Common myeloid progenitor, CD34-positive (primary cell): ENCODE measurements around the gene ENTPD8.
"Not testable (repeated sequence)": the region's sequence is repeated elsewhere in the genome, so short reads cannot be mapped to it uniquely, and the experiment has no call there.

Source experiments
- CTCF ChIA-PET: fragments of 350-600 bp; sonication (Branson Sonifier 250); formaldehyde crosslinking; loops from one replicate; lab custom pipeline; 2021; ENCODE audit warnings: antibody characterized with exemption; lab: Charles Lee
- POLR2A ChIA-PET: fragments of 350-600 bp; sonication (Branson Sonifier 250); formaldehyde crosslinking; loops from one replicate; lab custom pipeline; 2021; ENCODE audit warnings: antibody characterized with exemption; lab: Charles Lee
- DNase-seq, 3 donors: peaks; one replicate each; pipeline versions ENCODE4 v3.0.0 to v3.0.0-alpha.2; 2013
- H3K27ac ChIP-seq, 2 experiments: 1 replicate in 1 of 2; 2 replicates in 1 of 2; pipeline ENCODE4 v1.7.0; 2013; ENCODE audit warnings: inconsistent platforms in 2 of 2, low read length in 2 of 2, mild to moderate bottlenecking in 2 of 2, low read depth in 1 of 2, moderate library complexity in 1 of 2; ENCODE audit not compliant: severe bottlenecking in 2 of 2, insufficient read depth in 1 of 2, poor library complexity in 1 of 2
- H3K27me3 ChIP-seq, 5 experiments: replicated peaks in 2 of 5; 1 replicate in 3 of 5; 2 replicates in 2 of 5; pipeline versions ENCODE4 v1.6.1 to v1.7.0; 2013; ENCODE audit warnings: low read length in 4 of 5, mild to moderate bottlenecking in 2 of 5, moderate library complexity in 2 of 5, inconsistent platforms in 1 of 5; ENCODE audit not compliant: insufficient read depth in 5 of 5, control insufficient read depth in 4 of 5
- H3K36me3 ChIP-seq, 4 experiments: 1 replicate in 2 of 4; 2 replicates in 2 of 4; pipeline versions ENCODE4 v1.6.1 to v1.7.0; 2013; ENCODE audit warnings: low read length in 3 of 4, control low read depth in 1 of 4, mild to moderate bottlenecking in 1 of 4; ENCODE audit not compliant: control insufficient read depth in 4 of 4, insufficient read depth in 4 of 4
- H3K4me1 ChIP-seq, 4 experiments: 1 replicate in 3 of 4; 2 replicates in 1 of 4; pipeline versions ENCODE4 v1.6.1 to v1.7.1; 2013; ENCODE audit warnings: low read length in 3 of 4, mild to moderate bottlenecking in 3 of 4, control low read depth in 1 of 4, inconsistent platforms in 1 of 4, moderate library complexity in 1 of 4; ENCODE audit not compliant: control insufficient read depth in 4 of 4, insufficient read depth in 4 of 4; ENCODE audit errors: control extremely low read depth in 1 of 4
- H3K4me3 ChIP-seq, 7 experiments: 1 replicate in 4 of 7; 2 replicates in 3 of 7; pipeline versions ENCODE4 v1.5.1 to v1.7.0; 2013; ENCODE audit warnings: mild to moderate bottlenecking in 7 of 7, low read length in 6 of 7, moderate library complexity in 6 of 7, inconsistent platforms in 2 of 7, low read depth in 2 of 7, control low read depth in 1 of 7; ENCODE audit not compliant: insufficient read depth in 4 of 7, control insufficient read depth in 1 of 7; ENCODE audit errors: extremely low read depth in 1 of 7
- H3K9me3 ChIP-seq, 5 experiments: 1 replicate in 4 of 5; 2 replicates in 1 of 5; pipeline versions ENCODE4 v1.6.1 to v1.7.1; 2013; ENCODE audit warnings: low read length in 4 of 5, mild to moderate bottlenecking in 2 of 5, inconsistent platforms in 1 of 5, low read depth in 1 of 5, moderate library complexity in 1 of 5; ENCODE audit not compliant: control insufficient read depth in 4 of 5, insufficient read depth in 2 of 5; ENCODE audit errors: control extremely low read depth in 1 of 5
- WGBS: methylation state at CpG from one replicate; pipeline ENCODE4 v1.1.5; 2013; ENCODE audit not compliant: insufficient coverage; 5-methylcytosine and 5-hydroxymethylcytosine counted together

The ENTPD8 gene

DNA sequence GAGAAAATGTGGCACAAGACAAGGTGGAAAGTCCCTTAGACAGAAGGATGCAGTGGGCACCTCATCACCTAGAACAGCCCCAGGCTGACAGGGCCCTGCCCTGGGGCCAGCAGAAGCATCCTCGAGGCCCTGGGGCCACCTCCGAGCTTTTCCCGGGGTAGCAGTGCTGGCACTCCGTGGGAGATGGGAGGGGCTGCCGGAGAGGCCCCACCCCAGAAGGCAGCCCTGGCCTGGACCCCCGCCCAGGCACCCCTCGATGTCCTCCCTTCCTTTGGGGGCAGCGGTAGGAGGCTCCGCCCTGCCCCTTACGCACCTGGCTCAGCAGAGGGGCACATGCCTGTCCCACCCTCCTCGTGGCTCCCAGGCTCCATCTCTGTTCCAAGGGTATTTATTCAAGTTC lies 35.7 kb upstream of the ENTPD8 start:
- H3K4me3 ChIP-seq = no peak overlapping the region
- peaks cover 0 to 8% (median 3%) of the 10 kb centered on the region in 5 experiments for H3K27me3 ChIP-seq
- no peak overlapping the region for H3K27ac ChIP-seq
- ChIA-PET CTCF (no interaction called here), POLR2A (no interaction called here)
- DNase-seq = no peak
- peaks cover 0 to 2% (median 0%) of the 10 kb centered on the region in 4 experiments for H3K36me3 ChIP-seq
- H3K4me1 ChIP-seq = peaks cover 0 to 26% (median 3%) of the 10 kb centered on the region in 4 experiments
- WGBS = 92% methylated on average over 5 of the region's 11 CpGs
- H3K9me3 ChIP-seq = peaks cover 0 to 28% (median 20%) of the 10 kb centered on the region in 5 experiments

GRCh38 chr9:137475666-137476065 lies 34.5 kb upstream of the ENTPD8 start:
- H3K27ac ChIP-seq = no peak overlapping the region
- H3K4me1 ChIP-seq = peaks cover under 1 to 20% (median 4%) of the 10 kb centered on the region in 4 experiments
- ChIA-PET POLR2A (no interaction called here), CTCF (no interaction called here)
- no peak overlapping the region for H3K4me3 ChIP-seq
- H3K9me3 ChIP-seq = peaks cover 0 to 28% (median 20%) of the 10 kb centered on the region in 5 experiments
- H3K36me3 ChIP-seq = peaks cover 0 to 2% (median 0%) of the 10 kb centered on the region in 4 experiments
- DNase-seq = no peak
- WGBS = no CpG with 5 or more reads among the region's 3 CpGs
- peaks cover 0 to 8% (median 3%) of the 10 kb centered on the region in 5 experiments for H3K27me3 ChIP-seq

- CTCF ChIA-PET = interaction anchor here (0.8 kb wide), 1 partner anchor 11 kb away, joined by 3 read pairs; no protein-coding TSS in a partner anchor
Observed at GRCh38 chr9:137474271-137474670, 33.1 kb upstream of the ENTPD8 start.

GRCh38 chr9:137470785-137471184 lies 29.6 kb upstream of the ENTPD8 start:
- ChIA-PET POLR2A (interaction anchor here (0.9 kb wide), 1 partner anchor 9 kb away, joined by 3 read pairs; no protein-coding TSS in a partner anchor), CTCF (interaction anchor here (1.1 to 1.6 kb wide), 2 partner anchors 38 to 54 kb away, joined by 3 to 4 read pairs; no protein-coding TSS in a partner anchor)
- no CpG with 5 or more reads among the region's 7 CpGs for WGBS
- Histone ChIP-seq H3K27me3 (peaks cover 0 to 20% (median 6%) of the 10 kb centered on the region in 5 experiments), H3K36me3 (no peaks in the 10 kb centered on the region), H3K4me3 (peak overlapping the region in 1 of 7 experiments; percentile 37), H3K9me3 (peaks cover 0 to 26% (median 10%) of the 10 kb centered on the region in 5 experiments), H3K27ac (no peak overlapping the region), H3K4me1 (peaks cover 9 to 25% (median 16%) of the 10 kb centered on the region in 4 experiments)
- DNase-seq = peak; percentile 49 to 92 (median 90)

More at GRCh38 chr9:137474271-137474670, 33.1 kb upstream of the ENTPD8 start:
- H3K27ac ChIP-seq = no peak overlapping the region
- no peaks in the 10 kb centered on the region for H3K36me3 ChIP-seq
- no peak for DNase-seq
- over 99% methylated on average over 18 of the region's 18 CpGs for WGBS
- POLR2A ChIA-PET = no interaction called here
- H3K4me1 ChIP-seq = peaks cover 6 to 20% (median 13%) of the 10 kb centered on the region in 4 experiments
- H3K27me3 ChIP-seq = peaks cover 0 to 8% (median 3%) of the 10 kb centered on the region in 5 experiments
- no peak overlapping the region for H3K4me3 ChIP-seq
- H3K9me3 ChIP-seq = peaks cover 0 to 28% (median 20%) of the 10 kb centered on the region in 5 experiments

DNA sequence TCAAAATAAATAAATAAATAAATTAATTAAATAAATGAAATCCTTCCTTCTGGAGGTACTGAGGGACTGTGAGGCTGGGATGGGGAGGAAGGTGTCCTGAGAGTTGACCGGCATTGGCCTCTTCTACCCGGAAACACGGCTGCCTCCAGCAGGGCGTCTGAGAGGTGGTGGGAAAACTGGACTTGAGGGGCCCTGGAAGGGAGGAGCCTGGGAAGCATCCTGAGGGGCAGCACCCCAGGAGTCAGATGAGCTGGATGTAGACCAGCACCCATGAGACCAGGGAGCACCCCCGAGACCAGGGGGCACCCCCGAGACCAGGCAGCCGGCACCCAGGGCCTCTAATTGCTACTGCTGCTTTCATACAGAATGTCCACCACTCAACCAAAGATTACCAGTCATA lies 26.7 kb upstream of the ENTPD8 start:
- Histone ChIP-seq H3K36me3 (no peaks in the 10 kb centered on the region), H3K27me3 (peaks cover 0 to 27% (median 6%) of the 10 kb centered on the region in 5 experiments), H3K9me3 (peaks cover 0 to 26% (median 0%) of the 10 kb centered on the region in 5 experiments), H3K4me1 (peaks cover 9 to 27% (median 16%) of the 10 kb centered on the region in 4 experiments), H3K27ac (no peak overlapping the region), H3K4me3 (no peak overlapping the region)
- 92% methylated on average over 6 of the region's 7 CpGs for WGBS
- no peak for DNase-seq
- ChIA-PET POLR2A (no interaction called here), CTCF (no interaction called here)

DNA sequence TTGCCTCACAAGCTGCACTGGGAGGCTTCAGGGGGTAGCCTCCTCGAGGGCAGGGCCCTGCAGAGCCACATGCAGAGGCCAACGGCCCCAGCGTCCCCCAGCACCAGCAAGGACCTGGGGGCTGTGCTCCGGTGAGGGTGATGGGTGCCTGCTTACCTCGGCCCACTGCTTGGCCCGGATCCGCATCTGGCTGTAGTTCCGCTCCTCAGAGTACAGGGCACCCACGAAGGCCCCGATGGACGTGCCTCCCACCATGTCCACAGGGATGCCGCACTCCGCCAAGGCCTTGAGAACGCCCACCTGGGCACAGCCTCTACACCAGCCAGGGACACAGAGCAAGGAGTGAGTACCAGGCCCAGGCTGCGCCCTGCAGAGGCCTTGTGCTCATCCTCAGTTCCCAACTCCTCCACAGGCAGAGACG lies 26.0 kb upstream of the ENTPD8 start:
- Histone ChIP-seq H3K4me3 (no peak overlapping the region), H3K27ac (no peak overlapping the region), H3K9me3 (peaks cover 0 to 28% (median 0%) of the 10 kb centered on the region in 5 experiments), H3K27me3 (peaks cover 0 to 27% (median 6%) of the 10 kb centered on the region in 5 experiments), H3K4me1 (peaks cover 9 to 34% (median 23%) of the 10 kb centered on the region in 4 experiments), H3K36me3 (no peaks in the 10 kb centered on the region)
- DNase-seq = no peak
- WGBS = 99% methylated on average over 16 of the region's 16 CpGs
- ChIA-PET CTCF (no interaction called here), POLR2A (no interaction called here)

- Histone ChIP-seq H3K27me3 (peaks cover 0 to 27% (median 3%) of the 10 kb centered on the region in 5 experiments), H3K9me3 (peaks cover 0 to 28% (median 0%) of the 10 kb centered on the region in 5 experiments), H3K4me1 (peaks cover 9 to 41% (median 29%) of the 10 kb centered on the region in 4 experiments)
- H3K36me3 ChIP-seq, POLR2A ChIA-PET, DNase-seq, H3K27ac ChIP-seq, H3K4me3 ChIP-seq, CTCF ChIA-PET: not testable (repeated sequence)
- 95% methylated on average over 25 of the region's 35 CpGs for WGBS
Observed at GRCh38 chr9:137466389-137467085, 25.4 kb upstream of the ENTPD8 start.
